HFF-Myc (cell line): Measurements from ENCODE around the gene UTP4.
A peak's percentile ranks its signal among the peaks of the same experiment; 100 is the strongest.
"Not testable (repeated sequence)": the region's sequence is repeated elsewhere in the genome, so short reads cannot be mapped to it uniquely, and the experiment has no call there.

Experiments
- DNase-seq: peaks from one replicate; pipeline ENCODE4 v3.0.0-alpha.2; 2011; ENCODE audit warnings: low read depth; ENCODE audit errors: extremely low read depth
- H3K4me3 ChIP-seq: replicated peaks from 2 replicates; pipeline ENCODE4 v1.5.1; 2011; ENCODE audit warnings: low read depth, mild to moderate bottlenecking, control low read depth, low read length
- TF ChIP-seq, protein P1 (sequence below): IDR thresholded peaks from 2 replicates; pipeline ENCODE4 v1.5.1; 2012; ENCODE audit warnings: mild to moderate bottlenecking, low read depth, low read length, control low read depth; ENCODE audit errors: missing control alignments

Gene UTP4

DNA sequence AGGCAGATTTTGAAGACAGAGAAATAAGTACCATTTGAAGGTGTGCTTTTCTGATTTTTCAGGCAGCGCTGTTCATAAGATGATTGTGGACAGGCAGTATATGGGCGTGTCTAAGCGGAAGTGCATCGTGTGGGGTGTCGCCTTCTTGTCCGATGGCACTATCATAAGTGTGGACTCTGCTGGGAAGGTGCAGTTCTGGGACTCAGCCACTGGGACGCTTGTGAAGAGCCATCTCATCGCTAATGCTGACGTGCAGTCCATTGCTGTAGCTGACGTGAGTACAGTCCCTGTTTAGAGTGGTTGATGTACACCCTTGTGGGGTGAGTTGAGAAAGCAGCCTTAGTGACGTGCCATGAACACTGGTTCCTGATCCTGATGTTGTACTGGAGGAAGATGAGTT, 10.7 kb downstream of the UTP4 start:
- TF ChIP-seq, protein P1, sequence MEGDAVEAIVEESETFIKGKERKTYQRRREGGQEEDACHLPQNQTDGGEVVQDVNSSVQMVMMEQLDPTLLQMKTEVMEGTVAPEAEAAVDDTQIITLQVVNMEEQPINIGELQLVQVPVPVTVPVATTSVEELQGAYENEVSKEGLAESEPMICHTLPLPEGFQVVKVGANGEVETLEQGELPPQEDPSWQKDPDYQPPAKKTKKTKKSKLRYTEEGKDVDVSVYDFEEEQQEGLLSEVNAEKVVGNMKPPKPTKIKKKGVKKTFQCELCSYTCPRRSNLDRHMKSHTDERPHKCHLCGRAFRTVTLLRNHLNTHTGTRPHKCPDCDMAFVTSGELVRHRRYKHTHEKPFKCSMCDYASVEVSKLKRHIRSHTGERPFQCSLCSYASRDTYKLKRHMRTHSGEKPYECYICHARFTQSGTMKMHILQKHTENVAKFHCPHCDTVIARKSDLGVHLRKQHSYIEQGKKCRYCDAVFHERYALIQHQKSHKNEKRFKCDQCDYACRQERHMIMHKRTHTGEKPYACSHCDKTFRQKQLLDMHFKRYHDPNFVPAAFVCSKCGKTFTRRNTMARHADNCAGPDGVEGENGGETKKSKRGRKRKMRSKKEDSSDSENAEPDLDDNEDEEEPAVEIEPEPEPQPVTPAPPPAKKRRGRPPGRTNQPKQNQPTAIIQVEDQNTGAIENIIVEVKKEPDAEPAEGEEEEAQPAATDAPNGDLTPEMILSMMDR, result no peak
- no peak for DNase-seq
- H3K4me3 ChIP-seq, result no peak overlapping the region

DNA sequence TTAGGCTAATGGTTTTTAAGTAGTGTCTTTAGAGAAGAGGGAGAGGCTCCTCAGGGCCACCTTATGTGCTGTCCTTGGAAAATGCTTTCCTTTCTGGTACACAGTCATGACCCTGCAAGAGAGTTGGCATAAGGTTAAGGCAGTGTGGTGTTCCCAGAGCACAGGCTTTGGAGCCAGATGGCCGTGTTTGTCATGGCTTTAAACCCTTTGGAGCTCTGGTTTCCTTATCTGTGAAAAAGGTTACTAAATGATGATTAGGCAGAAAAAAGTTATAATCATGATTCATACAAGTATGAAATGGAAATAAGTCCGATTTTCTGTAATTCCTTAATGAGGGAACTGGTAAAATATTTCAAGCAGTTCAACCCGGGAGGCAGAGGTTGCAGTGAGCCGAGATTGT, 13.2 kb downstream of the UTP4 start:
- TF ChIP-seq, protein P1, result no peak
- no peak overlapping the region for H3K4me3 ChIP-seq
- no peak for DNase-seq

DNA sequence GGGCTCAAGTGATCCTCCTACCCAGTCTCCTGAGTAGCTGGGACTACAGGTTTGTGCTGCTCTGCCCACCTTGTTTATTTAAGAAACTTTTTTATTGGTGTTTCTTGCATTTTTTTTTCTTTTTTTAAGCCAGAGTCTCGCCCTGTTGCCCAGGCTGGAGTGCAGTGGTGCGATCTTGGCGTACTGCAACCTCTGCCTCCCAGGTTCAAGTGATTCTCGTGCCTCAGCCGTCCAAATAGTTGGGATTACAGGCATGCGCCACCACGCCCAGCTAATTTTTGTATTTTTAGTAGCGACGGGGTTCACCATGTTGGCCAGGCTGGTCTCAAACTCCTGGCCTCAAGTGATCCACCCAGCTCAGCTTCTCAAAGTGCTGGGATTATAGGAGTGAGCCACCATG, 17.2 kb downstream of the UTP4 start:
- DNase-seq, H3K4me3 ChIP-seq: not testable (repeated sequence)

DNA sequence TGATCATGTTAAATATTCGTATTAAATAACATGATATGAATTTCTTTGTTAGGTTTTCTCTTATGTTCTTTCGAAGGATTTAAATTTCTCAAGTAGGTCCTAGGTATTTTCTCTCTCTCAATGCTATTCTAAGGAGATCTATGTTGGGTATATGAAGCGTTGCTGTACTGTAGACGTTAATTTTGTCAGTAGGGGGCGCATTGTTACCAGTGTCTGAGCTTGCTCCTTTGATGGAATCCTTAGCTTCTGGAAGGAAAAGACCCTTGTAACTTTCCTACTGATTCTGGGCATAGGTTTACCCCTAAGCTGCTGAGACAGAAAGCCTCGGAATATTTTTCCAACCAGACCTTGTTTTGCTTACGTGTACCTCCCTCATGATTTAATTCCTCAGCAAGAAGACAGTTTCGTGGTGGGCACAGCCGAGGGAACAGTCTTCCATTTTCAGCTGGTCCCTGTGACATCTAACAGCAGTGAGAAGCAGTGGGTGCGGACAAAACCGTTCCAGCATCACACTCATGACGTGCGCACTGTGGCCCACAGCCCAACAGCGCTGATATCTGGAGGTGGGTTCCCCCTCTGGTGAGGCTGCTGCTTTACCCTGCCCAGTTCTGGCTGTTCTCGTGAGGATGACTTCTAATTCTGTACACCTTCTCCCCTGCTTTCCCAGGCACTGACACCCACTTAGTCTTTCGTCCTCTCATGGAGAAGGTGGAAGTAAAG, 17.9 kb downstream of the UTP4 start:
- TF ChIP-seq, protein P1, result peak; percentile 72
- no peak overlapping the region for H3K4me3 ChIP-seq
- peak; percentile 71 for DNase-seq

DNA sequence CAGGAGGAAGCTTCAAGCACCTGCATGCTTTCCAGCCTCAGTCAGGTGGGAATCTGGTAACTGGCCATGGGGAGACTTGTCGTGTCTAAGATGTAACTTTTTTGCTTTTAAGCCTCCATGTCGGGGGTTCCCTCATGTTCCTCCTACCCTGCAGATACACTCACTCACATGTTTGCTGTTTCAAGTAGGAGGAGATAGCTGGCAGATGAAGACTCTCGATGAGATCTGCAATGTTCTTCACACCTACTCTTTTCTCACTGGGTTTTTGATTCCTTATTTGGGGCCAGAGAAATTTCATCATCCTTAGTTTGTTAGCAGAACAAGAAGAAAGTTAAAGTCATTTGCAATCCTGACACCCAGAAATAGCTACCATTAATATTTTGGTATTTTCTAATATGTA, 24.7 kb downstream of the UTP4 start:
- no peak for DNase-seq
- no peak overlapping the region for H3K4me3 ChIP-seq
- TF ChIP-seq, protein P1, result no peak

DNA sequence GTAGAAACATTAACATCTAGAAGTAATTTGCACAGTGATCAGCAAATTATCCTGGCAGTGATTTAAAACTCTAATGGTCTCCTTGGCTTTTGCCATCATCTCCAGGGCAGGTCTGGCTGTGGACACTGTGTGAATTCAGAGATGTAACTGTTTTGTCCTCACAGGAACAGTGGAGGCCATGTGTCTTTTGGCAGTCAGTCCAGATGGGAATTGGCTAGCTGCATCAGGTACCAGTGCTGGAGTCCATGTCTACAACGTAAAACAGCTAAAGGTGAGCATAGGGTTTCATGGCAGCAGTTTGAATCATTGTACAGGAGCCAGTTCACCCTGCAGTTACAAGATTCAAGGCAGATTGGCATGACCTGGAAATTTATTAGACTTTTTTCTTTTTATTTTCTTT, 27.7 kb downstream of the UTP4 start:
- DNase-seq, result no peak
- TF ChIP-seq, protein P1, result no peak
- no peak overlapping the region for H3K4me3 ChIP-seq

DNA sequence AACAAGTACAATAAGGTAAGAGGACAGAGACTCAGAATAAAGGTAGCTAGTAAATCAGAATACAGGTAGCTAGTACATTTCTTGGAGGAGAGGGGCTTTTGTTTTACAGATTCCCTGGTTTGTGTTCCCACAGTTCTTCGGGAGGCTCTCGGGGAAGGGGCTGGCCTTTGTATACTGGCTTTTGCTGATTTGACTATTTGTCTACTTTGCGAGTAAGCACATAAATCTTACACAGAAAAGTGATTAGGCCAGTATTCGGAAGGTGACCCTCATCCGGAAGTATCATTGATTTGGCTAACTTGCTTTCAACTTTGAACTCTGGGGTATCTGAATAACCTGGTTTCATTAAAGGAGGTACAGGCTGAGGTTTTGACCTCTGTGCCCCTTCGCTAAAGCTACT, 33.1 kb downstream of the UTP4 start:
- TF ChIP-seq, protein P1, result no peak
- no peak overlapping the region for H3K4me3 ChIP-seq
- DNase-seq, result no peak
